ENCODE data around the gene GALNT14. TPM values are rescaled to one million over a fixed set of nuclear protein-coding genes. Genes with fewer than 3 reads are reported as not detected.

GALNT14 gene
- total and polyA plus RNA-seq, 8 donors = 0.93 to 15.6 (median 1.4) TPM; not detected in 3

DNA sequence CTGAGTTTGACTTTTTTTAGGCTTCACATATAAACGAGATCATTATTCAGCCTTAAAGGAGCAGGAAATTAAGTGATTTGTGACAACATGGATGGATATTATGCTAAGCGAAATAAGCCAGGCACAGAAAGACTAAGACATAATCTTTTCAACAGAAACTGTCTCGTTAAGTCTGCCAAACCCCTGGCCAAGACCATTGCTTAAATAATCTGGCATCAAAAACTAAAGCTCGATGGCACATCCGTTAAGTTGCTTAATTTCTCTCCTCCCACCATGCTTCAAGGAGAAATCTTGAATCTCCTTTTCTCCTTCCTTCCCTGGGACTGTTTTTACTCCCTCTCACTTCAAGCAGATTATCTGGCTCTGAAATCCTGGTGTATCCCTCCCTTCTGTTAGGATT, 140.3 kb downstream of the GALNT14 start:
- WGBS, 5 donors = 54 to 79% (median 74%) methylated on average over 5 of the region's 5 CpGs
- no peaks in the 10 kb centered on the region for H3K9me3 ChIP-seq
- no peak overlapping the region for H3K4me3 ChIP-seq
- TF ChIP-seq EP300 (IDR thresholded peaks at IDR 0.05) (no peak), POLR2A (IDR thresholded peaks at IDR 0.05) (no peak), POLR2AphosphoS5 (IDR thresholded peaks at IDR 0.05) (no peak)
- TF ChIP-seq, protein P1, sequence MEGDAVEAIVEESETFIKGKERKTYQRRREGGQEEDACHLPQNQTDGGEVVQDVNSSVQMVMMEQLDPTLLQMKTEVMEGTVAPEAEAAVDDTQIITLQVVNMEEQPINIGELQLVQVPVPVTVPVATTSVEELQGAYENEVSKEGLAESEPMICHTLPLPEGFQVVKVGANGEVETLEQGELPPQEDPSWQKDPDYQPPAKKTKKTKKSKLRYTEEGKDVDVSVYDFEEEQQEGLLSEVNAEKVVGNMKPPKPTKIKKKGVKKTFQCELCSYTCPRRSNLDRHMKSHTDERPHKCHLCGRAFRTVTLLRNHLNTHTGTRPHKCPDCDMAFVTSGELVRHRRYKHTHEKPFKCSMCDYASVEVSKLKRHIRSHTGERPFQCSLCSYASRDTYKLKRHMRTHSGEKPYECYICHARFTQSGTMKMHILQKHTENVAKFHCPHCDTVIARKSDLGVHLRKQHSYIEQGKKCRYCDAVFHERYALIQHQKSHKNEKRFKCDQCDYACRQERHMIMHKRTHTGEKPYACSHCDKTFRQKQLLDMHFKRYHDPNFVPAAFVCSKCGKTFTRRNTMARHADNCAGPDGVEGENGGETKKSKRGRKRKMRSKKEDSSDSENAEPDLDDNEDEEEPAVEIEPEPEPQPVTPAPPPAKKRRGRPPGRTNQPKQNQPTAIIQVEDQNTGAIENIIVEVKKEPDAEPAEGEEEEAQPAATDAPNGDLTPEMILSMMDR (IDR thresholded peaks at IDR 0.05) = no peak
- intact Hi-C loops (cut with DNase I; ENCODE audit: low total_unique reads) = no loop called here
- H3K27ac ChIP-seq = no peak overlapping the region
- H3K36me3 ChIP-seq = no peaks in the 10 kb centered on the region
- DNase-seq = no peak
- no peaks in the 10 kb centered on the region for H3K4me1 ChIP-seq
- H3K27me3 ChIP-seq = no peaks in the 10 kb centered on the region

DNA sequence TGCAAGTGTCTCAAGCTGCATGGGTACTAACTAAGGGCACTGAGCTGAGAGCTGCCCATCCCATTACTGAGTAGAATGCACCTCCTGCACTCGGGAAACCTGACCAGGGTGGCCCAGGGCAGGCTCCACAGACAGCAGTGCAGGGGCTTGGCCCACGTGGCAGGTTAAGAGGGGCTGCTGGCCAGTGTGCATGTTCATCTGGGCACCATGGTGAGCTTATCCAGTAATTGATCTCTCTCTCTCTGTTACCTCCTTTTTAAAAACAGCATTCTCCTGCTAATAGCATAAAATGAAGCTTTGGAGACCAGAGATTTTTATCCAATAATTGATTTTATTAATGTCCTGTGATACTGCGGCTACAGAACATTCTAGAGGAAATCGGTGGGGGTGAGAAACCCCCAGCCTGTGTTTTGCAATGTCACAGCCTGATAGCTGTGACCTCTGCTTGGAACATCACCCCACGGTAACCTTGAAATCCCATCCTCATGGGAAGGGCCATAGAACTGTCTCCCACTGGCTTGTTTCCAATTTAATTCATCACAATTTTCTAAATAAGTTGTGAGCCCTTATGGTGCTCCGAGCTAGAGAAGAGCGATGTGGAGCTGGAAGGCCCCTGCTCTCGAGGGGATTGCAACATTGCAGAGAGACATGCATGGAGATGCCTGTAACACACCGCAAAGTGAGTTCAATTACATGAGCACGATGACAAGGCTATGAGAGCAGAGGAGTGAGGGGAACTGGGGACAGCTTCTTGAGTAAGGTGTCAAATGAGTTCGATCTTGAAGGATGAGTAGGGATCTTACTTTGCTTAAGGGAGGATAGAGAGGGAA, 143.8 kb downstream of the GALNT14 start:
- Histone ChIP-seq H3K4me1 (no peaks in the 10 kb centered on the region), H3K36me3 (no peaks in the 10 kb centered on the region), H3K4me3 (no peak overlapping the region), H3K9me3 (no peaks in the 10 kb centered on the region), H3K27ac (no peak overlapping the region), H3K27me3 (no peaks in the 10 kb centered on the region)
- TF ChIP-seq POLR2A (IDR thresholded peaks at IDR 0.05) (no peak), POLR2AphosphoS5 (IDR thresholded peaks at IDR 0.05) (no peak), EP300 (IDR thresholded peaks at IDR 0.05) (no peak)
- TF ChIP-seq, protein P1 (IDR thresholded peaks at IDR 0.05) = no peak
- DNase-seq = no peak
- WGBS, 5 donors = 72 to 82% (median 78%) methylated on average over 11 of the region's 11 CpGs
- intact Hi-C loops (cut with DNase I; ENCODE audit: low total_unique reads) = no loop called here

DNA sequence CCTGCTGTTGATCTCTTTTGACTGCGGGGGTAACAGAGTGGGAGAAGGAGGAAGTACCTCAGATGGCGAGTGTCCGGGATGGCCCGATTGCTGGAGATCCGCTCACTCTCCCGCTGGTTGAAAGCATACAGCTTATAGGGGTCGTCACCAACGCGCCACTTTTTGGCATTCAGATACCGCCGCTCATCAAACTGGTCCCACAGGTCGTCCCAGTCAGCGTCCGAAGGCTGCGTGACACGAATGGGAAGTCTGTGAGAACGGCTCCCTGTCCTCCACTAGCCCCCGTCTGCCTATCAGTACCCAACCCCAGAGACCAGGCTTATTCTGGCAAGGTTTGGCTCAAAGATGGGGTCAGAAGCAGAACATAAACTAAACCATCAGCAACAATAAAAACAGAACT, 145.5 kb downstream of the GALNT14 start:
- Histone ChIP-seq H3K27ac (no peak overlapping the region), H3K4me1 (no peaks in the 10 kb centered on the region), H3K4me3 (no peak overlapping the region), H3K9me3 (no peaks in the 10 kb centered on the region), H3K27me3 (no peaks in the 10 kb centered on the region), H3K36me3 (no peaks in the 10 kb centered on the region)
- TF ChIP-seq EP300 (IDR thresholded peaks at IDR 0.05) (no peak), POLR2A (IDR thresholded peaks at IDR 0.05) (no peak), POLR2AphosphoS5 (IDR thresholded peaks at IDR 0.05) (no peak)
- intact Hi-C loops (cut with DNase I; ENCODE audit: low total_unique reads) = no loop called here
- 85 to 91% (median 87%) methylated on average over 18 of the region's 18 CpGs for WGBS, 5 donors
- DNase-seq = no peak

DNA sequence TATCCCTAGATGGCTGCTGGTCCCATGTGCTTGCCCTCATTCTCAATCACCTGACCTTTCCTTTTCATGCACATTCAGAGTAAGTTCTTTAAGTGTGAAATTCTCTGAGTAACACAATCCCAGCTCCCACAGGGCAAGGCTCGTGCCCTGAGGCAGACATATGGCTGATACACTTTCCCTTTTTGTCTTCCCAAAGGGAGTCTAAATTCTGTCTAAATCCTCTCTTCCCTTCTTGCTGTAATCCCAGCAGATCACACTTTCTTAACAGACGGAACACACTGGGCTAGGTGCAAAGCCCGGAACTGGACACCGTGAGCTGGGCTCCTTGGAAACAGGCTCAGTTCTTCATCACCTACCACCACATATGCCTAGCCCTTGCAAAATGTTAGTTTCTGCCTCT, 147.6 kb downstream of the GALNT14 start:
- intact Hi-C loops (cut with DNase I; ENCODE audit: low total_unique reads) = no loop called here
- no peaks in the 10 kb centered on the region for H3K9me3 ChIP-seq
- H3K27ac ChIP-seq = no peak overlapping the region
- DNase-seq = no peak
- H3K4me3 ChIP-seq = no peak overlapping the region
- no peak for TF ChIP-seq EP300 (IDR thresholded peaks at IDR 0.05)
- TF ChIP-seq, protein P1 (IDR thresholded peaks at IDR 0.05) = no peak
- no peak for TF ChIP-seq POLR2A (IDR thresholded peaks at IDR 0.05)
- TF ChIP-seq POLR2AphosphoS5 (IDR thresholded peaks at IDR 0.05) = no peak
- H3K36me3 ChIP-seq = no peaks in the 10 kb centered on the region
- H3K4me1 ChIP-seq = no peaks in the 10 kb centered on the region
- no peaks in the 10 kb centered on the region for H3K27me3 ChIP-seq
- 45 to 65% (median 56%) methylated on average over 4 of the region's 4 CpGs for WGBS, 5 donors

DNA sequence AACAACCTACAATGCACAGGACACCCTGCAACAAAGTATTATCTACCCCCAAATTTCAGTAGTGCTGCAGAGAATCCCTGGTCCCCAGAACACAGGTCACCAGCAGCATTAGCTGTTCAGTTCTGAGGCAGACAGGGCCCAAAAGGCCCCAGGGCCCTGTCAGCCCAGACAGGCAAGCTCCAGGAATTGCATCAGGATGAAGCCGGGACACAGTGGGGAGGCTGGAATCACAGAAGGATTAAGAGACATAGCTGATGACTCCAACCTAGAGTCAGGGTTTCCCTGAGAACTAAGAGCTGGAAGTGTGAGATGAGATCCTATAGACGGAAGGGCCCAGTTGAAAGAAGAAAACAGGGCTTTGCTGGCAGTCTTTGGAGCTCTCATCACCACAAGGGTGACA, 148.1 kb downstream of the GALNT14 start:
- Histone ChIP-seq H3K9me3 (no peaks in the 10 kb centered on the region), H3K4me1 (no peaks in the 10 kb centered on the region), H3K27ac (no peak overlapping the region), H3K4me3 (no peak overlapping the region), H3K27me3 (no peaks in the 10 kb centered on the region), H3K36me3 (no peaks in the 10 kb centered on the region)
- intact Hi-C loops (cut with DNase I; ENCODE audit: low total_unique reads) = no loop called here
- DNase-seq = no peak
- TF ChIP-seq, protein P1 (IDR thresholded peaks at IDR 0.05) = no peak
- TF ChIP-seq POLR2A (IDR thresholded peaks at IDR 0.05) (no peak), EP300 (IDR thresholded peaks at IDR 0.05) (no peak), POLR2AphosphoS5 (IDR thresholded peaks at IDR 0.05) (no peak)
- 87 to 97% (median 91%) methylated on average over 2 of the region's 2 CpGs for WGBS, 5 donors
